ENCODE results near the gene SVIL.

DNA sequence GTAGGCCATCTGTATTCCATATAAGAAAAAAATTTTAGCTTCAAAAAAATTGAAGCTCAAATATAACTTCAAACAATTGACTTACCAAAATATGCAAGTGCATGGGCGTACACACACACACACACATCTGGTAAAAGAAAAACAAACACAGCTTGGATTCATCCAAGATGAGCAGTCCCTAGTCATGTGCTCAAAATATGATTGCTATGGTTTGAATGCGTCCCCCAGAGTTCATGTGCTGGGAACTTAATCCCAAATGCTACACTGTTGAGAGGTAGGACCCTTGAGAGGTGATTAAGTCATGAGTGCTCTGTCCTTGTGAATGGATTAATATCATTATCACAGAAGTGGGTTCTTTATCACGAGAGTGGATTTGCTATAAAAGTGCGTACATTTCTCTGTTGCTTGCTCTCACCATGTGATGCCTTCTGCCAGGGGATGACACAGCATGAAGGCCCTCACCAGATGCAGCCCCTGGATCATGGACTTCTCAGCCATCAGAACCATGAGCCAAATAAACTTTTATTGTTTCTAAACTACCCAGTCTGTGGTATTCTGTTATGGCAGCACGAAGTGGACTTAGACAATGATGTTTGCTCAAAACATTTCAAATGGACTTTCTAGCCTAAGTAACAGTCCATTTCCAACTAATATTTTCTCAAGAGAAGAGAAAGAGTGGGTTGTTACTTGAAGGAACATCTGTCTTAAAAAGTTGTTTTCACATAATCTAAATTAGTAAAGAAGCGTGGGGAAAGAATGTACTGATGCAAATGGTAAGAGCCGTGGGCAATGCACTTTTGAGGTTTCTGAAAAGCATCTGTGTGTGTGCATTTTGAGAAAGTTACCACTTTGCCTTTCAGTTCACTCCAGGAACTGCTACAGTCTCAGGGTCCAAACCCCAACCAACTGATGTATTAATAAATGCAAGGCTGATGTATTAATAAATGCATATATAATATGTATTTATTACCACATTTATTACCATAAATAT, 15.1 kb upstream of the SVIL start:
- TF ChIP-seq, protein P1, sequence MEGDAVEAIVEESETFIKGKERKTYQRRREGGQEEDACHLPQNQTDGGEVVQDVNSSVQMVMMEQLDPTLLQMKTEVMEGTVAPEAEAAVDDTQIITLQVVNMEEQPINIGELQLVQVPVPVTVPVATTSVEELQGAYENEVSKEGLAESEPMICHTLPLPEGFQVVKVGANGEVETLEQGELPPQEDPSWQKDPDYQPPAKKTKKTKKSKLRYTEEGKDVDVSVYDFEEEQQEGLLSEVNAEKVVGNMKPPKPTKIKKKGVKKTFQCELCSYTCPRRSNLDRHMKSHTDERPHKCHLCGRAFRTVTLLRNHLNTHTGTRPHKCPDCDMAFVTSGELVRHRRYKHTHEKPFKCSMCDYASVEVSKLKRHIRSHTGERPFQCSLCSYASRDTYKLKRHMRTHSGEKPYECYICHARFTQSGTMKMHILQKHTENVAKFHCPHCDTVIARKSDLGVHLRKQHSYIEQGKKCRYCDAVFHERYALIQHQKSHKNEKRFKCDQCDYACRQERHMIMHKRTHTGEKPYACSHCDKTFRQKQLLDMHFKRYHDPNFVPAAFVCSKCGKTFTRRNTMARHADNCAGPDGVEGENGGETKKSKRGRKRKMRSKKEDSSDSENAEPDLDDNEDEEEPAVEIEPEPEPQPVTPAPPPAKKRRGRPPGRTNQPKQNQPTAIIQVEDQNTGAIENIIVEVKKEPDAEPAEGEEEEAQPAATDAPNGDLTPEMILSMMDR (IDR thresholded peaks at IDR 0.05), result no peak
- TF ChIP-seq EZH2 (IDR thresholded peaks at IDR 0.05), result no peak
